Muscle layer of colon (tissue), 2 donors: Measurements from ENCODE around the gene SMIM12.
A peak's percentile ranks its signal among the peaks of the same experiment; 100 is the strongest.

Source experiments
- H3K27ac ChIP-seq: one replicate; pipeline ENCODE4 v1.7.0; 2013; ENCODE audit warnings: low read depth, mild to moderate bottlenecking, low read length, moderate library complexity
- H3K27me3 ChIP-seq, 2 donors: one replicate each; pipeline ENCODE4 v1.7.0; 2013; ENCODE audit warnings: low read length in 2 of 2, mild to moderate bottlenecking in 2 of 2; ENCODE audit not compliant: insufficient read depth in 2 of 2, control insufficient read depth in 1 of 2
- H3K36me3 ChIP-seq: one replicate; pipeline ENCODE4 v1.7.0; 2013; ENCODE audit warnings: mild to moderate bottlenecking, low read length; ENCODE audit not compliant: insufficient read depth
- H3K4me1 ChIP-seq: one replicate; pipeline ENCODE4 v1.7.0; 2013; ENCODE audit warnings: mild to moderate bottlenecking, low read length; ENCODE audit not compliant: insufficient read depth
- H3K4me3 ChIP-seq, 2 donors: one replicate each; pipeline ENCODE4 v1.7.0; 2013; ENCODE audit warnings: low read length in 2 of 2, low read depth in 1 of 2, mild to moderate bottlenecking in 1 of 2, moderate library complexity in 1 of 2
- H3K9ac ChIP-seq: one replicate; pipeline ENCODE4 v1.7.0; 2013; ENCODE audit warnings: low read length
- H3K9me3 ChIP-seq: one replicate; pipeline ENCODE4 v1.7.0; 2013; ENCODE audit warnings: mild to moderate bottlenecking, low read length
- donor health status: abdominal sarcoma.
- donor health status: Adenocarcinoma of cecum.

The SMIM12 gene

GRCh38 chr1:34871443-34872132, 12.0 kb upstream of the SMIM12 start:
- H3K9ac ChIP-seq, result no peak overlapping the region

GRCh38 chr1:34870395-34870794, 10.8 kb upstream of the SMIM12 start:
- no peaks in the 10 kb centered on the region for H3K9me3 ChIP-seq
- peaks cover 6% of the 10 kb centered on the region for H3K4me1 ChIP-seq
- H3K27me3 ChIP-seq, result peaks cover 3 to 11% of the 10 kb centered on the region in 2 donors
- no peaks in the 10 kb centered on the region for H3K36me3 ChIP-seq
- no peak overlapping the region for H3K4me3 ChIP-seq
- no peak overlapping the region for H3K9ac ChIP-seq
- no peak overlapping the region for H3K27ac ChIP-seq

More at GRCh38 chr1:34871443-34872132, 12.0 kb upstream of the SMIM12 start:
- Histone ChIP-seq H3K4me3 (no peak overlapping the region), H3K27ac (no peak overlapping the region), H3K36me3 (no peaks in the 10 kb centered on the region), H3K4me1 (peaks cover 5% of the 10 kb centered on the region), H3K9me3 (no peaks in the 10 kb centered on the region), H3K27me3 (peaks cover 3 to 16% of the 10 kb centered on the region in 2 donors)

GRCh38 chr1:34869760-34870159, 10.2 kb upstream of the SMIM12 start:
- H3K27ac ChIP-seq, result no peak overlapping the region
- no peak overlapping the region for H3K4me3 ChIP-seq
- H3K9ac ChIP-seq, result no peak overlapping the region
- no peaks in the 10 kb centered on the region for H3K9me3 ChIP-seq
- H3K27me3 ChIP-seq, result peaks cover 0 to 11% of the 10 kb centered on the region in 2 donors
- no peaks in the 10 kb centered on the region for H3K36me3 ChIP-seq
- H3K4me1 ChIP-seq, result peaks cover 6% of the 10 kb centered on the region

GRCh38 chr1:34868230-34869049, 8.9 kb upstream of the SMIM12 start:
- H3K27me3 ChIP-seq, result peaks cover 0 to 11% of the 10 kb centered on the region in 2 donors
- H3K4me3 ChIP-seq, result no peak overlapping the region
- peaks cover 6% of the 10 kb centered on the region for H3K4me1 ChIP-seq
- H3K9ac ChIP-seq, result no peak overlapping the region
- H3K36me3 ChIP-seq, result no peaks in the 10 kb centered on the region
- no peaks in the 10 kb centered on the region for H3K9me3 ChIP-seq
- H3K27ac ChIP-seq, result no peak overlapping the region

GRCh38 chr1:34867415-34867814, 7.9 kb upstream of the SMIM12 start:
- H3K9me3 ChIP-seq, result no peaks in the 10 kb centered on the region
- no peaks in the 10 kb centered on the region for H3K36me3 ChIP-seq
- H3K9ac ChIP-seq, result no peak overlapping the region
- no peak overlapping the region for H3K4me3 ChIP-seq
- H3K27me3 ChIP-seq, result peaks cover 0 to 6% of the 10 kb centered on the region in 2 donors
- H3K27ac ChIP-seq, result no peak overlapping the region
- H3K4me1 ChIP-seq, result peaks cover 6% of the 10 kb centered on the region

GRCh38 chr1:34866762-34867109, 7.2 kb upstream of the SMIM12 start:
- peaks cover 0 to 1% of the 10 kb centered on the region in 2 donors for H3K27me3 ChIP-seq
- peaks cover 6% of the 10 kb centered on the region for H3K4me1 ChIP-seq
- H3K9me3 ChIP-seq, result no peaks in the 10 kb centered on the region
- peak overlapping the region; percentile 74 for H3K27ac ChIP-seq
- H3K4me3 ChIP-seq, result peak overlapping the region; percentile 85 to 98
- H3K9ac ChIP-seq, result no peak overlapping the region
- H3K36me3 ChIP-seq, result no peaks in the 10 kb centered on the region

GRCh38 chr1:34865981-34866761, 6.6 kb upstream of the SMIM12 start:
- H3K9me3 ChIP-seq, result no peaks in the 10 kb centered on the region
- no peaks in the 10 kb centered on the region for H3K36me3 ChIP-seq
- H3K4me3 ChIP-seq, result peak overlapping the region; percentile 85 to 98
- no peaks in the 10 kb centered on the region for H3K27me3 ChIP-seq
- H3K4me1 ChIP-seq, result peaks cover 6% of the 10 kb centered on the region
- peak overlapping the region; percentile 39 for H3K9ac ChIP-seq
- H3K27ac ChIP-seq, result peak overlapping the region; percentile 74

- H3K4me1 ChIP-seq, result peaks cover 6% of the 10 kb centered on the region
- H3K36me3 ChIP-seq, result no peaks in the 10 kb centered on the region
- H3K27me3 ChIP-seq, result no peaks in the 10 kb centered on the region
- peak overlapping the region; percentile 74 for H3K27ac ChIP-seq
- no peak overlapping the region for H3K9ac ChIP-seq
- H3K9me3 ChIP-seq, result no peaks in the 10 kb centered on the region
- H3K4me3 ChIP-seq, result peak overlapping the region; percentile 85 to 98
Measured at GRCh38 chr1:34865573-34865972, 6.0 kb upstream of the SMIM12 start.

- Histone ChIP-seq H3K4me1 (peaks cover 11% of the 10 kb centered on the region), H3K9ac (no peak overlapping the region), H3K36me3 (no peaks in the 10 kb centered on the region), H3K27me3 (no peaks in the 10 kb centered on the region), H3K9me3 (no peaks in the 10 kb centered on the region), H3K27ac (no peak overlapping the region), H3K4me3 (no peak overlapping the region)
Measured at GRCh38 chr1:34864759-34865158, 5.2 kb upstream of the SMIM12 start.

- no peak overlapping the region for H3K4me3 ChIP-seq
- no peaks in the 10 kb centered on the region for H3K27me3 ChIP-seq
- H3K9ac ChIP-seq, result no peak overlapping the region
- no peak overlapping the region for H3K27ac ChIP-seq
- H3K36me3 ChIP-seq, result no peaks in the 10 kb centered on the region
- H3K4me1 ChIP-seq, result peaks cover 16% of the 10 kb centered on the region
- no peaks in the 10 kb centered on the region for H3K9me3 ChIP-seq
Measured at GRCh38 chr1:34863501-34863900, 4.0 kb upstream of the SMIM12 start.

GRCh38 chr1:34858901-34859445, 576 bp downstream of the SMIM12 start:
- Histone ChIP-seq H3K36me3 (peaks cover 13% of the 10 kb centered on the region), H3K27me3 (no peaks in the 10 kb centered on the region), H3K9ac (peak overlapping the region; percentile 95), H3K4me3 (peak overlapping the region; percentile 81 to 84), H3K27ac (peak overlapping the region; percentile 85), H3K4me1 (peaks cover 23% of the 10 kb centered on the region), H3K9me3 (no peaks in the 10 kb centered on the region)
